Uterus (tissue), 4 donors: ENCODE data around the gene PHLPP2. TPM values are rescaled to one million over a fixed set of nuclear protein-coding genes. Genes with fewer than 3 reads are reported as not detected.
A peak's percentile ranks its signal among the peaks of the same experiment; 100 is the strongest.

Experiments
- small RNA-seq: library from RNA; depleted of rRNA; stranded (forward); fragments of <200 nt; gene quantifications from one replicate; pipeline ENCODE3, GENCODE V24; 2016
- total RNA-seq, 4 donors: library from RNA; depleted of rRNA in 3 of 4; stranded (reverse); fragments of >200 nt in 3 of 4; gene quantifications; one replicate each; pipeline versions ENCODE4 v1.1.0 to v1.2.4, GENCODE V29; 2014 to 2023
- donor health status: DM: yes; HTN: yes; CAD: no.

PHLPP2 gene
- total RNA-seq, 4 donors from 2014 or later = 2.0 to 22.3 (median 10.7) TPM

Small RNAs within 50 kb of the gene (small RNA-seq; reads per million reads assigned to genes)
- gene RNU6-208P = not detected
- gene SNORA70D = not detected
- gene SNORD71 = 40,400 reads per million, percentile 100 among the genes with 10 or more reads in this experiment

Other genes starting within 250 kb of the PHLPP2 start
- 10 to 100 TPM in 1 of 4 donors, 1 to 10 TPM in 2, under 1 TPM in 1; 0.59 to 21.5 (median 8.3) TPM for gene ZNF19, start 235.4 kb downstream of the PHLPP2 start, total RNA-seq
- gene CHST4, start 198.3 kb downstream of the PHLPP2 start, total RNA-seq = 1 to 10 TPM in 1 of 4 donors, not detected in 3; 6.4 TPM
- under 1 TPM in 2 of 4 donors, not detected in 2; 0.07 to 0.24 TPM for gene TAT, start 147.6 kb downstream of the PHLPP2 start, total RNA-seq
- 1 to 10 TPM in 2 of 4 donors, under 1 TPM in 1, not detected in 1; 0.21 to 5.7 (median 1.8) TPM for gene MARVELD3, start 98.5 kb downstream of the PHLPP2 start, total RNA-seq
- 100 to 1,000 TPM in 1 of 4 donors, 10 to 100 TPM in 3; 32.5 to 125 (median 56.4) TPM for gene AP1G1, start 84.1 kb upstream of the PHLPP2 start, total RNA-seq
- gene ATXN1L, start 121.3 kb upstream of the PHLPP2 start, total RNA-seq = 10 to 100 TPM in 3 of 4 donors, 1 to 10 TPM in 1; 4.7 to 33.1 (median 23.4) TPM
- 10 to 100 TPM in 2 of 4 donors, 1 to 10 TPM in 1, under 1 TPM in 1; 0.59 to 16.9 (median 7.4) TPM for gene ZNF821, start 159.5 kb upstream of the PHLPP2 start, total RNA-seq
- gene IST1, start 170.8 kb upstream of the PHLPP2 start, total RNA-seq = 100 to 1,000 TPM; 172 to 301 (median 207) TPM